Muscle of leg (tissue), 11 donors: ENCODE data around the gene GLRA3. TPM values are rescaled to one million over a fixed set of nuclear protein-coding genes. Genes with fewer than 3 reads are reported as not detected.

Experiments
- DNase-seq: peaks from one replicate; pipeline ENCODE4 v3.0.0; 2013
- H3K27ac ChIP-seq: one replicate; pipeline ENCODE4 v1.5.1; 2013; ENCODE audit warnings: mild to moderate bottlenecking, low read length, control low read depth
- H3K27me3 ChIP-seq: one replicate; pipeline ENCODE4 v1.6.1; 2013; ENCODE audit warnings: low read length; ENCODE audit not compliant: control insufficient read depth, insufficient read depth
- H3K36me3 ChIP-seq: one replicate; pipeline ENCODE4 v1.6.1; 2013; ENCODE audit warnings: low read length; ENCODE audit not compliant: control insufficient read depth, insufficient read depth
- H3K4me1 ChIP-seq: one replicate; pipeline ENCODE4 v1.6.1; 2013; ENCODE audit warnings: low read length; ENCODE audit not compliant: control insufficient read depth, insufficient read depth
- H3K4me3 ChIP-seq: one replicate; pipeline ENCODE4 v1.5.1; 2013; ENCODE audit warnings: low read length, control low read depth
- H3K9me3 ChIP-seq: replicated peaks from 2 replicates; pipeline ENCODE4 v1.6.1; 2013; ENCODE audit warnings: low read depth, low read length; ENCODE audit not compliant: control insufficient read depth
- WGBS: methylation state at CpG from one replicate; pipeline ENCODE4 v1.1.5; 2013; ENCODE audit warnings: missing lambda C conversion rate; ENCODE audit not compliant: insufficient coverage; 5-methylcytosine and 5-hydroxymethylcytosine counted together
- polyA plus RNA-seq, 8 donors: library from polyadenylated mRNA; unstranded; fragments of 120-200 nt; gene quantifications; one replicate each; pipeline versions ENCODE4 v1.2.1 to v1.2.3, GENCODE V29; 2013; ENCODE audit warnings: inconsistent platforms in 1 of 8, low replicate concordance in 1 of 8; ENCODE audit not compliant: insufficient read length in 8 of 8, insufficient read depth in 1 of 8
- total RNA-seq: library from RNA; stranded (reverse); fragments of 120-200 nt; gene quantifications from one replicate; pipeline ENCODE4 v1.2.4, GENCODE V29; 2013

GLRA3 gene
- total and polyA plus RNA-seq, 9 donors, result 0.09 TPM; not detected in 8

DNA sequence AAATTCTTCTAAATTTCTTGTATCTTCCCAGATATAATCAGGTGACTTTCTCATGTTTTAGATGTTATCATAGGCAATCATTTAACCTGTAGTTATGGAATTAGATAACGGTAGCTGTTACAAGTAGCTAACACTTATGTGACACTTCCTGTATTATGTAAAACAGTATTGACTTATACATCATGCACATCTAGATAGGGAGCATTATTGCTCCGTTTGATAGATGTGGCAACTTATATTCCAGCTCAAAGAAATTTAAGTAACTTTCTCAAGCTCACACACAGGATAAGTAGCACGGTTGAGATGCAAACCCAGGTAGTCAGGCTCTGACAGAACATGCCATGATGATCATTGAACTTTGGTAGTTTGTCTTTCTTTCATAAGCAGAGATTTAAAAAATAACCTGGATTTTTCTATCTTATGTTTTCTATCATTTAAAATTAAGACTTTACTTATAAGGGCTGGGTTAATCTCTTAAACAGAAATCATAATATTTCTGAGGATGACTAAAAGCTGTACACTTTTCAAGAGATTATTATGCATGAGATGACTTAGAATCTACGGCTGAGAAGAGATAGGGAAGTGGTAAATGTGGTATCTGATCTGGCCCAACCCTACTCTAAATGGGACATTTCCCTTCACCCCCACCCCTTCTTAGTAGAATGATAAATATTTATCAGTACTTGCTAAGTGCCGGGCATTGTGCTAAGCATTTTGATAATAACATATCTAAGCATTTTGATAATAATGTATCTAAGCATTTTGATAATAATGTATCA, 237.6 kb downstream of the GLRA3 start:
- Histone ChIP-seq H3K27me3 (no peaks in the 10 kb centered on the region), H3K4me3 (no peak overlapping the region), H3K27ac (no peak overlapping the region), H3K4me1 (no peaks in the 10 kb centered on the region), H3K36me3 (no peaks in the 10 kb centered on the region), H3K9me3 (no peaks in the 10 kb centered on the region)
- no peak for DNase-seq
- no CpG with 5 or more reads among the region's 5 CpGs for WGBS

DNA sequence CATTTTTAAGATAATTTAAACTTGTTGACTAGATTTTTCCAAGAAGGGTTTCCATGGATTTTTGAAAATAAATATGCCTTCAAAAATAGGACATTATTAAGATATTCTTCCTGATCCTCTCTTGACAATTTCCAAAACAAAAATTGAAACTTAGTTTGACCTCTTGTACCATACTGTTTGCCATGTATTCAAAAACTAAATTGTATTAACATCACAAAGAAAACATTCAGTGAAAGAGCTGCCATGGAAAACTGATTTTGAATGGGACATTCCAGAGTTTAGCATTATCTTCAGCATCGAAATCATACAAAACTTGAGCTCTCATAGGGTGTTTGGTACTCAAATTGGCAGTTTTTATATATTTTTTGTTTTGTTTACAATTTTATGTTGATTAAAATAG, 238.7 kb downstream of the GLRA3 start:
- Histone ChIP-seq H3K27ac (no peak overlapping the region), H3K9me3 (no peaks in the 10 kb centered on the region), H3K27me3 (no peaks in the 10 kb centered on the region), H3K4me3 (no peak overlapping the region), H3K36me3 (no peaks in the 10 kb centered on the region), H3K4me1 (no peaks in the 10 kb centered on the region)
- peak; percentile 44 for DNase-seq
- no CpG with 5 or more reads among the region's 1 CpG for WGBS

Other genes starting within 250 kb of the GLRA3 start
- gene ADAM29, start 89.1 kb upstream of the GLRA3 start, total RNA-seq, result not detected
- under 1 TPM in 1 of 8 donors, not detected in 7; 0.08 TPM for gene ADAM29, start 89.1 kb upstream of the GLRA3 start, polyA plus RNA-seq